Activated T-cell treated with anti-CD3 and anti-CD28 coated beads, Interleukin-2, amount 50 U/mL, for 72 hours (primary cell): ENCODE results near the gene FHIT. TPM values are rescaled to one million over a fixed set of nuclear protein-coding genes. Genes with fewer than 3 reads are reported as not detected.

Experiments
- ATAC-seq, 2 donors: fragments of 150-1000 bp; cut with Tn5 transposase; replicated peaks in 1 of 2; 2 replicates each; pipeline ENCODE4 v1.10.0; 2021; ENCODE audit warnings: moderate library complexity in 2 of 2, mild to moderate bottlenecking in 1 of 2
- DNase-seq, 2 donors: peaks; one replicate each; pipeline ENCODE4 v3.0.0; 2021 to 2022; ENCODE audit warnings: mixed read lengths in 1 of 2
- H3K27ac Mint-ChIP-seq: one replicate; pipeline ENCODE4 v1.8.0; 2022; ENCODE audit warnings: mild to moderate bottlenecking, moderate library complexity, mixed read lengths
- H3K27me3 Mint-ChIP-seq: one replicate; pipeline ENCODE4 v1.8.0; 2022; ENCODE audit warnings: low read depth, mixed read lengths
- H3K36me3 Mint-ChIP-seq, 2 donors: one replicate each; pipeline ENCODE4 v1.8.0; 2022; ENCODE audit warnings: mixed read lengths in 2 of 2, mild to moderate bottlenecking in 1 of 2; ENCODE audit not compliant: insufficient read depth in 2 of 2
- H3K4me1 Mint-ChIP-seq: one replicate; pipeline ENCODE4 v1.8.0; 2022; ENCODE audit warnings: low read depth, mixed read lengths
- H3K4me3 Mint-ChIP-seq, 2 donors: one replicate each; pipeline ENCODE4 v1.8.0; 2022; ENCODE audit warnings: mild to moderate bottlenecking in 2 of 2, mixed read lengths in 2 of 2, moderate library complexity in 2 of 2
- H3K9me3 Mint-ChIP-seq, 2 donors: one replicate each; pipeline ENCODE4 v1.8.0; 2022; ENCODE audit warnings: mixed read lengths in 2 of 2
- total RNA-seq, 2 donors: library from RNA; stranded (reverse); gene quantifications; one replicate each; pipeline ENCODE4 v1.2.3, GENCODE V29; 2022

Gene FHIT
- total RNA-seq, 2 donors from 2014 or later = 48.2 to 54.9 TPM

DNA sequence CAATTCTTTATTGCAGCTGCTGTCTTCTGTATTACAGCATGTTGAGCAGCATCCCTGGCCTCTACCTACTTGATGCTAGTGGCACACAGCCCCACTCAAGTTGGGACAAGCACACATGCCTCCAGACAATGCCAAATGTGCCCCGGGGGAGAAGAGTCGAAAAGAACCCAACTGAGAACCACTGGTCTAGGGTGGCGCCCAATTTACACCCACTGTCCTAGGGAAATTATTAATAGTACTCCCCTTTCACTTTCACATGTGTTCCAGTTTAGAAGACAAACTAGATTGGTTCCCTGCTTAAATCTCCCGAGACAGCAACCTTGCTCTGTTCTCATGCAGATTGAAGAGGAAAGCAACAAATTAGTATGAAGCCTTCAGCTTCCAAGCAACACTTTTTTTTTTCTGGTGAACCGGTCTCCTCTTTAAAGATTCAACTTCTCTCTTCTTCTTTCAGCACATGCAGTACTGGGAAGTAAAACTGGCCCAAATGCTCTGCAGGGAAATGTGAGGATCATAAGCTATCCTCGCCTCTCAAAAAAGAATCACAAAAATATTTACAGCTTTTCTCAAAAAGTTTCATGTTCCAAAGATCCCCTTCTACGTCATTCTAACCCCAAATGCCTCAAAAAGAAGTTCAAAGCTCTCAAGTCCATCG lies 1377.5 kb downstream of the FHIT start:
- Mint-ChIP-seq H3K27me3 (no peaks in the 10 kb centered on the region), H3K4me3 (no peak overlapping the region), H3K9me3 (peaks cover 3% of the 10 kb centered on the region in 2 donors), H3K36me3 (peaks cover 8 to 11% of the 10 kb centered on the region in 2 donors), H3K4me1 (peaks cover 62% of the 10 kb centered on the region), H3K27ac (no peak overlapping the region)
- DNase-seq (no peak), ATAC-seq (no peak)

DNA sequence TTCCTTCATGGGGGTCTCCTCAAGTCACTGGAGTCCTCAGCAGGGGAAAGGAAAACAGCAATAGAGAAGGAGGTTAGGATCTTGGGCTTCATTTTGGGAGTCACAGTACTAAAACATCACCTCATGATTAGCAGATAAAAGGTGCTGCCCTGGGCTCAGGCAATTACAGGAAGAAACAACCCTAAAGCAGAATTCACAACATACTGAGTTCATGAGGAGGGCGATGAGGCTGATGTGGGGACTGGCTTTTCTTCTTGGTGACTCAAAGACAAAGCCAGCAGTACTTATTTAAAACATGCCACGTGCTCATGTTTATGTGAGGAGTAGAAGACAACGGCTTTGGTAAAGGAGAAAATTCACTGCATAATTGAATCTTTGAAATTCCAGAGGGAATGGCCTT lies 1379.1 kb downstream of the FHIT start:
- peaks cover 61% of the 10 kb centered on the region for H3K4me1 Mint-ChIP-seq
- peaks cover 3% of the 10 kb centered on the region in 2 donors for H3K9me3 Mint-ChIP-seq
- ATAC-seq = peak; percentile 57 to 64
- no peak overlapping the region for H3K4me3 Mint-ChIP-seq
- H3K27me3 Mint-ChIP-seq = no peaks in the 10 kb centered on the region
- H3K27ac Mint-ChIP-seq = peak overlapping the region; percentile 39
- no peak for DNase-seq
- H3K36me3 Mint-ChIP-seq = peaks cover 8 to 9% of the 10 kb centered on the region in 2 donors

GRCh38 chr3:59867185-59868002 lies 1383.9 kb downstream of the FHIT start:
- Mint-ChIP-seq H3K27ac (peak overlapping the region; percentile 74), H3K36me3 (peaks cover 14 to 34% of the 10 kb centered on the region in 2 donors), H3K27me3 (no peaks in the 10 kb centered on the region), H3K9me3 (peaks cover 8% of the 10 kb centered on the region in 2 donors), H3K4me3 (peak overlapping the region in 1 of 2 donors; percentile 30), H3K4me1 (peaks cover 62% of the 10 kb centered on the region)
- DNase-seq = no peak
- ATAC-seq = peak; percentile 69 to 72

GRCh38 chr3:59866076-59866475 lies 1385.2 kb downstream of the FHIT start:
- Mint-ChIP-seq H3K4me3 (no peak overlapping the region), H3K27ac (peak overlapping the region; percentile 13), H3K9me3 (peaks cover 9% of the 10 kb centered on the region in 2 donors), H3K27me3 (no peaks in the 10 kb centered on the region), H3K4me1 (peaks cover 52% of the 10 kb centered on the region), H3K36me3 (peaks cover 14 to 42% of the 10 kb centered on the region in 2 donors)
- DNase-seq (no peak), ATAC-seq (no peak)

GRCh38 chr3:59865351-59865750 lies 1385.9 kb downstream of the FHIT start:
- no peaks in the 10 kb centered on the region for H3K27me3 Mint-ChIP-seq
- peaks cover 9% of the 10 kb centered on the region in 2 donors for H3K9me3 Mint-ChIP-seq
- H3K36me3 Mint-ChIP-seq = peaks cover 14 to 43% of the 10 kb centered on the region in 2 donors
- no peak overlapping the region for H3K27ac Mint-ChIP-seq
- H3K4me1 Mint-ChIP-seq = peaks cover 52% of the 10 kb centered on the region
- ATAC-seq = no peak
- H3K4me3 Mint-ChIP-seq = no peak overlapping the region
- DNase-seq = no peak

DNA sequence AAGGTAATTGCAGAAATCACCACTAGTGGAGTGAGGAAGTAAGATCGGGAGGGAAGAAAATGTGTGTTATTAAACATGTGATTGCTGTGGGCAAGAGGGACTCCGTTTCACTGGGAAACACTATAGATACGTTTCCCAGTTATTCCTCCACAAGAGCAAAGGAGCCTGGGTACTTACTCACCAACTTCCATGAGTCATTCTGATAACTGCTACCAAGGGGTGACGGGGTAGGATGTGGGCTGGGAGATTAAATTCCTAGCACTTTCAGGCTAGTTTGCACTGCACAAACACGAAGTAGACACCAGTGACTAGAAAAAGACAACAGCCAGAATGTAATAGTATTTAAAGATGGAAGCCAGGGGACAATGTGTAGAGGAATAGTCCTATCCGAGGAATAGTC lies 1388.6 kb downstream of the FHIT start:
- H3K27ac Mint-ChIP-seq = no peak overlapping the region

GRCh38 chr3:59857589-59858346 lies 1393.5 kb downstream of the FHIT start:
- Mint-ChIP-seq H3K27ac (peak overlapping the region; percentile 16), H3K4me3 (peak overlapping the region in 1 of 2 donors; percentile 59), H3K27me3 (no peaks in the 10 kb centered on the region), H3K36me3 (peaks cover 1 to 10% of the 10 kb centered on the region in 2 donors), H3K4me1 (peaks cover 12% of the 10 kb centered on the region), H3K9me3 (peaks cover 2 to 3% of the 10 kb centered on the region in 2 donors)
- DNase-seq = peak; percentile 78 to 79
- peak; percentile 93 to 95 for ATAC-seq

More for the DNA sequence above, 1388.6 kb downstream of the FHIT start:
- Mint-ChIP-seq H3K27me3 (no peaks in the 10 kb centered on the region), H3K9me3 (peaks cover 9% of the 10 kb centered on the region in 2 donors), H3K4me1 (peaks cover 38% of the 10 kb centered on the region), H3K4me3 (no peak overlapping the region), H3K36me3 (peaks cover 14 to 37% of the 10 kb centered on the region in 2 donors)
- peak in 1 of 2 donors; percentile 49 for ATAC-seq
- DNase-seq = no peak

- no peak for ATAC-seq
- Mint-ChIP-seq H3K4me1 (peaks cover 7% of the 10 kb centered on the region), H3K4me3 (no peak overlapping the region), H3K27me3 (no peaks in the 10 kb centered on the region), H3K36me3 (peaks cover 0 to 5% of the 10 kb centered on the region in 2 donors), H3K9me3 (peaks cover under 1 to 1% of the 10 kb centered on the region in 2 donors), H3K27ac (no peak overlapping the region)
- DNase-seq = no peak
Observed at GRCh38 chr3:59856934-59857460, 1394.3 kb downstream of the FHIT start.

DNA sequence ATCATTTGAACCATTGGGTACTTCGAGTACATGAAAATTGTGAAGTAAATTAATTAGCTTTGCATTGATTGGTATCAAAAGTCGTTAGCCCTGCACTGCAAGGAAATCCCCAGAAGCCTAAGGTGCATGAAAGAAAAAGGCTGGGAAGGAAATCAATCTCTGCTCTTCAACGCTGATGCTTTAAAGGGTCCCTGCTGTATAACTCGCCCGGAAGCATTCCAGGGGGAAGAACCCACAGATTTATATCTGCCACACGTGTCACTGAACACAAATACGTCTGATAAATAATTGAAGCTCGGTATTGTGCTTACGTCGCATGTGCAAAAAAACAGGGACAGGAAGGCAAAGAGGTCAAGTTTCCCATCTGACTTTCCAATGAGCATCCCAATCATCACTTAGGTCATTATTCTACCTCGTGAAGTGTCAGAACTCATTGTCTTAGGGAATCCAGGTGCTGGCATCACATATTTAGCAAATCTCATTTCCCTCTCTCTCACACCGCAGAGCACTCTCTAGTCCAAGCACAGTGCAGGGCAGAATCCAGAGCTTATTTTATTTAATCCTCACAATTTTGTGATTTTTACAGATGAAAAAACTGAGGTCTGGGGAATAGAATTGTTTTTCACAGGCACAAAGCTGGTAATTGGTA lies 1397.1 kb downstream of the FHIT start:
- Mint-ChIP-seq H3K27ac (no peak overlapping the region), H3K36me3 (no peaks in the 10 kb centered on the region), H3K4me3 (no peak overlapping the region), H3K4me1 (peaks cover 7% of the 10 kb centered on the region), H3K27me3 (no peaks in the 10 kb centered on the region), H3K9me3 (no peaks in the 10 kb centered on the region)
- ATAC-seq (no peak), DNase-seq (no peak)

DNA sequence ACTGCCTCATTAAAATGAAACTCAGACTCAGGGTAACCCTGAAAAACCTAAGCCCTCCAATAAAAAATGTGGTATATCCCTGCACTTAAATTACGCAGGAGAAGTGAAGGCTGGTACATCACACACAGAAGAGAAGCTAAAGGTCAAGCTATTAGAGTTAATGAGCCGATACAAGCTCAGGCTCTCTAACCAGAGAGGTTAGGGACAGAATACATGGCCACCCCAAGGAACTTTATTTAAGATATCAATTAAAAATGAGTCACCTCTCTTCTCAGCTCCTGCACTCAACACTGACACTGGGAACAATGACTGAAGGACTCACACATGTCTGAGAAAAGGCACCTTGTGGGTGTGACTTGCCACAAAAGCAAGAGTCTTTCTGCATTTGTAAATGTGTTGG lies 1400.8 kb downstream of the FHIT start:
- Mint-ChIP-seq H3K4me3 (no peak overlapping the region), H3K9me3 (peaks cover 4 to 5% of the 10 kb centered on the region in 2 donors), H3K4me1 (no peaks in the 10 kb centered on the region), H3K36me3 (peaks cover 5 to 9% of the 10 kb centered on the region in 2 donors), H3K27ac (no peak overlapping the region), H3K27me3 (no peaks in the 10 kb centered on the region)
- no peak for ATAC-seq
- no peak for DNase-seq

DNA sequence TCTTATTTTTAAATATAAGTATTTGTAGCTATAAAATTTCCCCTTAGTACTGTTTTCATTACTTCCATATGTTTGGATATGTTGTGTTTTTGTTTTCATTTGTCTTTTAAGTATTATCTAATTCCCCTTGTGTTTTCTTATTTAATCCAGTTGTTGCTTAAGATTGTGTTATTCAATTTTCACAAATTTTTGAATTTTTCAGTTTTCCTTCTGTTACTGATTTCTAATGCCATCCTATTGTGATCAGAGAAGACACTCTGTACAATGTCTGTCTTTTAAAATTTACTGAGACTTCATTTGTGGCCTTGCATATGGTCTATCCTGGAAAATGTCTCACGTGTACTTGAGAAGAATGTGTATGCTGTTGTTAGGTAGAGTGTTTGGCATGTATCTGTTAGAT lies 1405.9 kb downstream of the FHIT start:
- Mint-ChIP-seq H3K36me3 (peaks cover 7 to 9% of the 10 kb centered on the region in 2 donors), H3K27ac (no peak overlapping the region), H3K4me3 (no peak overlapping the region), H3K9me3 (peaks cover 6% of the 10 kb centered on the region in 2 donors), H3K27me3 (no peaks in the 10 kb centered on the region), H3K4me1 (peaks cover 17% of the 10 kb centered on the region)
- ATAC-seq = no peak
- DNase-seq = no peak

DNA sequence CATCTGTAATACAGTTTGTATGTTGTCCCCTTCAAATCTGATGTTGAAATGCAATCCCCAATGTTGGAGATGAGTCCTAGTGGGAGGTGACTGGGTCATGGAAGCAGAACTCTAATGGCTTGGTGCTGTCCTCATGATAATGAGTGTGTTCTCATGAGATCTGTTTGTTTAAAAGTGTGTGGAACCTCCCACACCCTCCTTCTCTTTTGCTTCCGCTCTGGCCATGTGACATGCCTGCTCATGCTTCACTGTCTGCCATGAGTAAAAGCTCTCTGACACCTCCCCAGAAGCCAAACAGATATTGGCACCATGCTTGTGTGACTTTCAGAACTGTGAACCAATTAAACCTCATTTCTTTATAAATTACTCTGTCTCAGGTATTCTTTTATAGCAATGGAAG lies 1407.4 kb downstream of the FHIT start:
- no peak for ATAC-seq
- no peak for DNase-seq
- Mint-ChIP-seq H3K4me1 (peaks cover 32% of the 10 kb centered on the region), H3K9me3 (peaks cover 6% of the 10 kb centered on the region in 2 donors), H3K27ac (no peak overlapping the region), H3K27me3 (no peaks in the 10 kb centered on the region), H3K36me3 (peaks cover 7 to 9% of the 10 kb centered on the region in 2 donors), H3K4me3 (no peak overlapping the region)
